HG03280 (cell line): ENCODE data around the gene AP3S1.
"Not testable (repeated sequence)": the region's sequence is repeated elsewhere in the genome, so short reads cannot be mapped to it uniquely, and the experiment has no call there.

ENCODE experiments used
- ATAC-seq: cut with Tn5 transposase; IDR thresholded peaks from one replicate; pipeline ENCODE4 v1.9.1; 2021; ENCODE audit warnings: mild to moderate bottlenecking, moderate library complexity; ENCODE audit not compliant: unreplicated experiment

Gene AP3S1

DNA sequence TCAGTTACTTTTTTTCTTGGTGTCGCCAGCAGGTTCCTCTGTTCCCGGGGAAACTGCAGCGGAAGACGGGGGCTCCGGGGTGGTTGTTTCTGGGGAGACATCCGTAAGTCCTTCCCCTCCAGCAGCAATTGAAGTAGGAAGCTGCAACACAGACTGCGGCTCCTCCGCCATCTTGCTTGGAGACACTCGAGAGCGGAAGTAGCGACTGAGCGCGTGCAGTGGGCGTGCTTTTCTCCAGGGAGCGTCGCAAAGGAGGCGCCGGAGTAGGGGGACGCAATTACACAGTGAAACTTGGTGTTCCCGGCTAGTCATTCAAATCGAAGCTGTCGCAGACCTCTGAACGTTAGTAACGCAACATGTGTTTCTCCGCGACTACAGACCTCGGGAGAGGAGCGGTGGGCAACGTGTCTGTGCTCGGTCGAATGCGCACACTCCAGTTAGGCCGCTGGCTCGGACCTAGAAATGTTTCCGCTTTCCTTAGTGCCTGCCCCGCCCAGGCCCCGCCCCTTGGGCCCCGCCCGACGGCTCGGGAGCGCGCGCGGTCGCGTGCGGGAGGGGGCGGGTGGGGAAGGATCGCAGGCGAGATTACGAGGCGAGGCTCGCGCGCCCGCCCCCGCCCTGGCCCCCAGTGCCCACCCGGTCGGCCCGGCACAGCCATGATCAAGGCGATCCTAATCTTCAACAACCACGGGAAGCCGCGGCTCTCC, at the start of gene AP3S1, which contains the start of gene ATG12:
TSS of gene AP3S1 (plus strand) at position 554 of the 707 bp plus-strand sequence. CDS start at position 657, 103 bp downstream.
TSS of gene ATG12 (minus strand) at position 184 of the 707 bp plus-strand sequence. CDS start at position 171, 13 bp downstream.
- ATAC-seq, result peak; percentile 89

DNA sequence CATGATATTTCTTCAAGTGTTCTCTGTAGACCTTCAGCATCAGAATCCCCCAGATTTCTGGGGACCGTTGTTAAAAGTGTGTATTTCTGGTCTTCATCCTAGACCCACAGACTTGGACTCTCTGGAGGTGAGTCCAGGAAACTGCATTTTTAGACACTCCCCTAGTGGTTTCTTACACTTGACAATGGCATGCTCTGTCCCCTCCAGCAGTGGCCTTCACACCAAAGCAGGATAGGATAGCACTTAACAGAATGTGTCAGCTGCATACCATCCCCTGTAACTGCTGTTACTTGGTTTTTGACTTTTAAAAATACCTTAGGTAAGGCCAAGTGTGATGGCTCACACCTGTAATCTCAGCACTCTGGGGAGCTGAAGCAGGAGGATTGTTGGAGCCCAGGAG, 46.0 kb upstream of the AP3S1 start:
- ATAC-seq, result no peak

DNA sequence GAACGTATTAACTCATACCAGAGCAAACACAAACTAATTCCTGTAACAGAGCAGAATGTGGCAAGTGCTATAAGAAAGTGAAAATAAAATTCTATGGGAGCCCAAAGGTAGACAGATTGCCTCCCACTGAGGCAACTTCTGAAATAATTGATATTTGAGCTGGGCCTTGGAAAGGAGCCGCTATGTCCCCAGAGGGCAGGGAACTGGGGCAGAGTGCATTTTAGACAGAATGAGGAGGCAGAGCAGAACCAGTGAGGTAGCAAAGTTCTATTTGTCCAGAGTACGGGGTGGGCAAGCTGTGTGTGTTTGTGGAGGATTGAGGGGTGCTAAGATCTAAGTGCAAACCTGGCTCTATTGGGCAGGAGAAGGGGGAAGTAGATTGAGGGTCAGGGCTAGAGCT, 45.1 kb upstream of the AP3S1 start:
- ATAC-seq, result no peak

DNA sequence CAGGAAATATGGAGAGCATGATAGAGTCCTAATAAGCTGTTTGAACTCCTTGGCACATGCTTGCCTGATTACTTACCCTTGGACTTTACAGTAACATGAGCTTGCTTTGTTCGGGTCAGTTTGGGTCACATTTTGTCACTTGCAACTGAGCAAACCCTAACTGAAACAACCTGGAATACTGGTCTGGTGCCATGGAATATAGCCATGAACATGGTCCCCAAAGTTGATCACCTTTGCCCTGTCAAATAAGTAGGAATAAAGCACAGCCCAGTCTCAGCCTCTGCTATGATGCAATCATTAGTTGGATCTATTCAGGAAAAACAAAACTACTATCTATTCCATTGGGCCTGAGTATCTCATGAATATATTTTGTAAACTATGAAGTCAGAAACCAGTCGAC, 43.5 kb upstream of the AP3S1 start:
- no peak for ATAC-seq

DNA sequence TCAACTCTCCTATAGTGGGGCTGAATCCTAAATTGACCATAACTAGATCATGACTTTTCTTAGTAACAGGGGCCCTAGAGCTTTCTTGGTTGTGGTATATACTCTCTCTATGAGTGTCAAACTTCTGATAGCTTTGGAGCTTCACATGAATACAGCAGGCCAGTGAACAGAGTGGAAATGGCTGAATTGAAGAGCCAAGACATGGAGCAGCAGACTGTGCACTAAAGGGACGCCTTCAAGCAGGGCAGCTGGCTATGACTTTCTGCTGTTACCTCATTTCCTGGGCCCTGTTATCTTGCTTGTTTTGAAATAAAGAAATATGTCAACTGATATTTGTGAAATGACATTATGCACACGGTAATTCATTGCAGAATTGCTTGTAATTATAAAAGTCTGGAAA, 41.6 kb upstream of the AP3S1 start:
- no peak for ATAC-seq

DNA sequence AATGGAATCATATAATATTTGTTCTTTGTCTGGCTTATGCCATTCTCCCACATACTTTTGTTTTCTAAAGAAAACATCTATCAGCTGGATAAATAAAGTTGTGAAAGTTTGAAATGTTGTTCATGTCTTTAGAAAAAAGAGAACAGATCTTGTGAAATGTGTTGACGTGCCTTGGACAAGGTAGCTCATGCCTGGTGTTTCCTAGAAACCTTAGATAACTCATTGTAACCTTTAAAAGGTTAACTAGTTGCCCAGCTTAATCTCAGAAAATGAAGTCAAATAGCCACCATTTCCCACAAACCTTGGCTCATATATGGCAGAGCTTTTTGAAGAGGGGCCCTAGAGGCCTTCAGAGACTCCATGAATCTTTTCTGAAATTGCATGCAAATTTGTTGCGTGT, 40.6 kb upstream of the AP3S1 start:
- no peak for ATAC-seq

DNA sequence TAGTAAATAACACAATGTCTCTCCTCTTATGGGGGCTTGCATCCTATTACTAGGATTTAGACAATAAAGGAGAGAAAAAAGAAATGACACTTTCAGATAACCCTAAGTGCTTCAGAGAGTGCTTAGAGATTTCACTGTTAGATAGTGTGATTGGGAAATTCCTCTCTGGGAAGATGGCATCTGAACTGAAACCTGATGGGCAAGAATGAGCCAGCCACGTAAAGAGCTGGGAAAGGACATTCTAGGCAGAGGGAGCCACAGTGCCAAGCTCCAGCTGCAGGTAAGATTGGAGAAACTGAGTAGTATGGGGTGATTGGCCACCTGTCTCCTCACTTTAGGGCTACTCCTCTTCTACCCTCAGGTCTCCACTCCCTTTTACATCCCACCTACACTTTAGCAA, 39.8 kb upstream of the AP3S1 start:
- no peak for ATAC-seq

DNA sequence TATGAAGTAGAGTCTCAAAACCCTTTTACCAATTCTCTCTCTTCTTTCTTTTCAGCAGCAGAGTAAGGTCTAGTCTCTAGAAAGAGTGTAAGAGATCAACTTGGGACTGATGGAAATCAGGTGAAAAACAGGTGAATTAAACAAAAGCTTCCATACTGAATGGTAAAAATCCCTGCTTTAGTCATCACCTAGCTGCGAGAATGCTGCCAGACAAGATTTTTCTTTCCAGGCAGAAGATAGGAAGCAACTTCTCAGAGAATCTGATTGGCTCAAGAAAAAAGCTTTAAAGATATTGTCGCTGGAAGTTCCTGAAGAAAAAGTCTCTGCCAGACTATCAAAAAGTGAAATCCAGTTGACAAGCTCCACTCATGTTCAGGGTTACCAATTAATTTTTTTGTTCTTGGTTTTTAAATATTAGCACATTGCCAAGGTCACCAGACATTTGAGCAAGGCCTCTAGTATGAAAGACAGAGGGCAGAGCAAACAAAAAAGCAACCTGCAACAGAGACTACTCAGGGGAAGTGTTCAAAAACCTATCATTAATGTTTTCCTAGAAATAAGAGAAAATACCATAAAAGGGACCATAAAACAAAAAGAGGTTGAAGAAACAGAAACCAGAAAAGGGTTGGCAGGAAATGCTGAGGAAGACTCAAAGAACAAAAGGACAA, 34.6 kb upstream of the AP3S1 start:
- ATAC-seq, result no peak

DNA sequence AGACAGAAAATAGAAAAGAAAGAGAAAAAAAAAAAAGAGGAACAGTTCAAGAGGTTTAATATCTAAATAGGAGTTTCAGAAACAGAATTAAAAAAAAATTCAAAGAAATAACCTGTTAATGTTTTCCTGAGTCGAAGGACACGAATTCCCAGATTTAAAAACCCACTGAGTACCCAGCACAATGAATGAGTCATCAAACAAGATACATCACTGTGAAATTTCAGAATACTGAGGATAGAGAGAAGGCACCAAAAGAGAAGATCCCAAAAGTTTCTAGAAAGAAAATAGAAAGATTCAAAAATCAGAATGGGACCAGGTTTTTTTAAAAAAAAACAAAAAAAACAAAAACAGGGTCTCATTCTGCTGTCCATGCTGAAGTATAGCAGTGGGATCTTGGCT, 34.1 kb upstream of the AP3S1 start:
- ATAC-seq, result no peak

DNA sequence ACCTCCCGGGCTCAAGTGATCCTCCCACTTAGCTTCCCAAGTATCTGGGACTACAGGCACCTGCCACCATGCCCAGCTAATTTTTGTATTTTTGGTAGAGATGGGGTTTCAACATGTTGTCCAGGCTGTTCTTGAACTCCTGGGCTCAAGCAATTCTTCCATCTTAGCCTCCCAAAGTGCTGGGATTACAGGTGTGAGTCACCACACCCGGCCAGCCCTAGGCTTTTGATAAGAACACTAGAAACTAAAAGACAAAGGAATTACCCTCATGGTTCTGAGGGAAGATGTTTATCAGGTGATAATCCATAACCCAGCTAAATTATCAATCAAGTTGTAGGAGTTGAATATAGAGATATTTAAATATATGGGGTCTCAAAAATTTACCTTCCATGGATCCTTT, 33.7 kb upstream of the AP3S1 start:
- ATAC-seq, result not testable (repeated sequence)

DNA sequence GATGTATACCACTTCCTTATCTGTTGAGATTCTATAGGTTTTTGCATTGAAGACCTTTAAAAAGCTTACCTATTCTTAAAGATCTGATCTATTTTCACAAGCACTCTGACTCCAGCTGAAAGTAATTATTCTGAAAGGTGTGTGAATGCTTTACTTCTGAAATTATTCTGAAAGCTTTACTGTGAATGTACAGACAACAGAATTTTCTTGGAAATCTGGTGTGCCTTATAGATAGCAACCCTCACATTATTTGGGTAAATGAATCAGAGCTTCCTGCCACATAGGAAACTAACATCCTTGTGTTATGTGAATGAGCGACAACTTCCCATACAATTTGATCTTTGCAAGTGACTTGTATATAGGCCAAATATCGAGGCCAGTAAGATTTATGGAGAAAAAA, 31.8 kb upstream of the AP3S1 start:
- ATAC-seq, result no peak

DNA sequence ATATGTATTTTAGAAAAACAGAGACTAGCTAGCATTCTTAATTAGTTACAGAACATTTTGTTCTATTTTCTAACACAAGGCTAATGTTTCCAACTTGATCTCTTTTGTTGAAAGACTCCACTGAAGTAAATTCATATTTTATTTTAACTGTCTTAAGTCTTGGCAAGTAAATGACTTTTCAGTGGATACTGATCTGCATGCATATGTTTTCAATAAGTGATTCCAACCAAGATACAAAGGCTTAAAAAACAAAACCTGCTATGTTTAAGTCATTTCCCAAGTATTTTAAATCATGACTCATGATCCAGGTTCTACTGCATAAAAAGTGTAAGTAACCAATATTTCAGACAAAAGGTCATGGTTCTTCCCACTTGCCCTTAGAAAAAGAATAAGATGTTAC, 31.0 kb upstream of the AP3S1 start:
- ATAC-seq, result no peak

DNA sequence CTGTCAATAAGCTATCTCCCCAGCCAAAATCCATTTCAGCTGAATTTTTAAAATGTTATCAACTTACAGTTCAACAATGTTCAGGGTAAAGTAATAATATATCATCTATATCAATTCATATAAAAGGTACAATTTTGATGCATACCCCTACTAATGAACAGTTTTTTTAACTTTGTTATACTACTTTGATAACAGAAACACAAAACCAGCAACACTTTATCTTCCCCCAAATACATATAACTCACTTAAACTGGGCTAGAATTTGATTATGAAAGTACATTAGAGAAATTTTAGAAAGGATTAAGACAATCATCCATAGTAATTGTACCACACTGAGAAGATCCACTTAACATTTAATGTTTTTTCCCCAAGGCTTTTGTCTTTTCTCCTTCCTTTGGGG, 30.3 kb upstream of the AP3S1 start:
- ATAC-seq, result no peak

DNA sequence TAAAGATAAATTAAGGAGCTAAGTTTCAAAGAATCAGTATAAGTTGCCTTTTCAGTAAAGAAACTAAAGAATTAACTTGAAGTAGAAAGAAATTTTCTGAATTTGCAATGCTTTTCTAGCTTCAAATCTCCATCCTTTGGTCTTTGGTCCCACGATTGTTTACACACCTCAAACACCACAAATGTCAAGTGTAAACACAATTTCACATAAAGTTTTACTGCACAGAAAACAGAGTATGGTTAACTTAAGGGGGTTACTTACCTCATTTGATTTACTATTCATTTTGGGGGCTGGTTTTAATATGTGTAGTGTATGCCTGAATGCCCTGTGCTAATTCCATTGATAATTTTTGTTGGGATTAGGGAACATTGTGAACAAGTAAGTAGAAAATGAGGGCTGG, 29.4 kb upstream of the AP3S1 start:
- no peak for ATAC-seq

DNA sequence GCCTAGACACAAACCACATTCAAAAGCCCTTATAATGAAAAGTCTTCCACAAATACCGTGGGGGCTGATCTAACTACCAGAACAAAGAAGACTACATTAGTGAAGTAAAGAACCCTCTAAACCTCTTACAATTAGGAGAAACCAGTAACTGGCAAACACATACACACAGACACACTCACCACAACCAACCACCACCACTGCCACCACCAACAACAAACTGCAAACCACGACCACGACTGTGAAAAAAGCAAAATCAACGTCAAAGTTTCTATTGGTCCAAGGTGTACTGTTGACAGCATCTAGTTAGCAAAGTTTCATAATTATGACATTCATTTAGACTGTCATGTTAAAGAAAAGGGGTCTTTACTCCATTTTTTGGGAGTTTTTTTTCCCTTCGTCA, 28.0 kb upstream of the AP3S1 start:
- no peak for ATAC-seq

DNA sequence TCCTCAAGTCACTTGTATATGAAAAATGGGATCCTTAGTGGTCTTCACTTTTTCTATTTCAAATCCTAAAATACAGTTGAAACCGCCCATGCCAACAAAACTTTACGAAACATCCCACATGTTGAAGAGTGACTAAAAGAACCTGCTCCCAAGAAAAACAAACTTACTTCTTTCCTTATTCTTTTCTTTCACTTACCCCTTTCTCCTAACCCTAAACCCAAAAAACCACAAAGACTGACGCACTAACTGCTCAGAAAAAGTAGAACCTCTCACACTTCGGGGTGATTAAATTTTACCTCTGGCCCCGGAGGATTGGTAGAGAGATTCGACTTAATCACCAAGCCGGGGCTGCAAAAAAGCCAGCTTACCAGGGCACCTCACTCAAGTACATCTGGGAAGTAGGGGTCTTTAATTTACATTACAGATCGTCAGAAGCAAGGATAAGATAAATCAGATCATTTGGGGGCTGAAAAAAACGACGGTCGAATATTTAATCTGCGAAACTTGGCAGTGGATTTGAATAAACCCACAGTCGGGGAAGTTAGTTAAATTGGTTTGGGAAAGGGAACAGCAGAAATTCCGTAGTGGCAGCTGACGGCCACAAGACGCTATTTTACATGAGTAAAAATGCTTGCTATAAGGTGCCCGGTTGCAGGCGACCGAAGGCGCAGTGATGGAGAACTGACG, 26.6 kb upstream of the AP3S1 start:
- ATAC-seq, result no peak

DNA sequence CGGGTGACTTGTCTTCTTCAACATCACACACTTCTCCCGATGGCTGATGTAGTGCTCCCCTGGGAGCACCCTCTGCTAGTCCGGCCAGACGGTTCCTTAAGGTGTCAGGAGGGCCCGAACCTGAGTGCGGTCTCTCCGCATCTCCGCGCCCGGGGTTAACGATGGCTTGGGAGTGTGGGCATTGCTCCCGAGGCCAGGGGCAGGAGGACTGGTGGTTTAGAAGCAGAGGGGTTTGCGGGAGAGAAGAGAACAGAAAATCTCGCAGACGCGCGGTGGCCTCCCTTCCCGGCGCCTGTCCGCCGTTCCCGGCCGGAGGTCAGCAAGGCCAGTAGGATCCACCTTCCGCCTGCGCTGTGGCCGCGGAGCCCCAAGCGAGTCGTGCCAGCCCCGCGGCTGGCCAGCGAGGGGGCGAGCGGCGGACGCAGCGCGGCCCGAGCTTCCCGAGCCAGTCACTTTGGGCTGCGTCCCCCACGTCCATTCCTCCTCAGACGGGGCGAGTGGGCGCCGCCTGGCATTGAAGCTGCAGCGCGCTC, 26.0 kb upstream of the AP3S1 start:
- no peak for ATAC-seq

DNA sequence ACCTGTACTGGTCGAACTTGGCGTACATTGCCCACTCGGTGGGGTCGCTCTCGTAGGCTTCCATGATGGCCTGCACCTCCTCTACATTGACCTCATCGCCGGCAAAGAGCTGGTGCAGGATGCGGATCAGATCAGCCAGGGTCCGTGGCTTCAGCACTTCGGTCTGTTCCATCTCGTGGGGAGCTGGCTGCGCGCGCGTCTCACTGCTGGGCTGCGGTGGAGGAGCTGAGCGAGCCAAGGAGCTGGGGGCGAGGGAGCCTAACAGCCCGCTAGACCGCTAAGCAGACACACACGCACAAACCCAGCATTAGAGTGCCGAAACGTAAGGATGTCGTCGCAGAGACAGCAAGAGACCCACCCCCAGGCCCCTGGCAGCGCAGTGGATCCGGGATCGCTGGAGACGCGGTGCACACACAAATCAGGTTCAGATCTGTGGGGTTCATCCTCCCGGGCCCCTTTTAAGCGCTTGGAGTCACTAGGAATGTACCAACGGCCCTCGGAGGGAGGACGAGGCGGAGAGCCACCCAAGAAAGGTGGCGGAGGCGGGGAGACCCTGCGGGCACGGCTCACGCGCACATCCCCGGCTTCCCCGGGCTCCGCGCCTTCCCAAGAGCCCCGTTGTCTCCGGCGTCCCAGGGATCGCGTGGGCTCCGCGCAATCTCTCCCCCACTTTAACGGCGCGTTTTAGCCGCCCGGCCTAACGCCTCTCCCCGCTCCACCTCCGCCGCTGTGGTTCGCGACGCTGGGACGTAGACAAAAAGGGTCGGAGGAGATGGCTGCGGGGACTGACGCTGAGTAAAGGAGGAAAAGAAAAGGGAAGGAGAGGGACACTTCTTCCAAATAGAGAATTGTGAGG, 25.3 kb upstream of the AP3S1 start, which contains the start of gene CDO1:
TSS of gene CDO1 (minus strand) at position 434 of the 856 bp plus-strand sequence. CDS start at position 172, 262 bp downstream.
- no peak for ATAC-seq

DNA sequence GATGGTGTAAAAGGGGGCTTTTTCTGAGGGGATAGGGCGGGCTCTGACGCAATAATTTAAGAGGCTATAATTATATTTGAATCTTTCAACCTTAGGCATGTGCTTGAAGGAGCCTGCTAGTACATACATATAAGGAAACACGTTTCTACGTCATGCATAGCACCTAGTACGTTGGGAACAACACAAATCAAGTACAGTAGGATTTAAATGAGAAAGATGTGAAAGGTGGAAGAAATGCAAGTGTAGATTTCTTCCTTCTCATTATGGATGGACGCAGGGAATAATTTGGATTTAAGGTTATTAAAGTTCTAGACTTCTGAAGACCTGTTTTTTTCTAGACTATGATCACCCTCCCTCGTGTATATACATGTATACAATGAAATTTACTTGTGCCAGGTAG, 24.3 kb upstream of the AP3S1 start:
- no peak for ATAC-seq

DNA sequence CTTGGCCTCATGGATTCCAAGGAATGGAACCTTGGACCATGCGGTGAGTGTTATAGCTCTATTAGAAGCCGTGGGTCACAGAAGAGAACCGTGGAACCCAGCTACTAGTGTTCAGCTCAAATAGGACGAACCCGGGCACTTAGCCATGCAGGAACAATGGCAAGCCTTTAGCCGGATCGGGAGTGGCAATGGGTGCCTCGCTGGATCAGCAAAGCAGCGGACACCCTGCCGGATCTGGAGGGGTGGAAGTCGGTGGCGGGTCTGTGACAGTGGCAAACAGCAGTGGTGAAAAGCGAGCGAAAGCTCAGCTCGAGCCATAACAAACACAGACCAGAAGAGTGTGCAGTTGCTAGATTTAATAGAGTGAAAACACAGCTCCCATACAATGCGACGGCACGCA, 22.9 kb upstream of the AP3S1 start:
- no peak for ATAC-seq

DNA sequence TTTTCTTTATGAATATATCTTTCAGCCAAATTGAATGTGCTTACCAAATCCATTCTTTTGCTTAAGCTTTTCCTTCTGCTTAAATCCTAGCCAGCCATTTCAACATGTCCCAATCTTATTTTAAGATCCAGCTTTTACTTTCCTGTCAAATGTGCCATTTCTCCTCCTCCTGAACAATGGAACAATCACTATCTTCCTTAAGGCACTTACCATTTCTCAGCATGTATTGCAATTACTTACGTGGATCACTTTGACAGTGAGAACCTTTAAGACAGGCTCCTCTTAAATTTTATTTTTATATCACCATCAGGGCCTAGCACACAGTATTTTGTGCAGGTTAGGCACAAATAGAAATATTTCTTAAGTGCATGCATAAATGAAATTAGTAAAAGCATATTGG, 20.9 kb upstream of the AP3S1 start:
- ATAC-seq, result no peak
